Skeletal muscle satellite cell (primary cell): ENCODE data around the gene TK2.
"Not testable (repeated sequence)": the region's sequence is repeated elsewhere in the genome, so short reads cannot be mapped to it uniquely, and the experiment has no call there.

Source experiments
- H3K27me3 ChIP-seq: 2 replicates; pipeline ENCODE4 v1.7.0; 2013; ENCODE audit warnings: low read length; ENCODE audit not compliant: control insufficient read depth, insufficient read depth
- H3K36me3 ChIP-seq: 2 replicates; pipeline ENCODE4 v1.7.0; 2013; ENCODE audit warnings: mild to moderate bottlenecking, control low read depth, low read length; ENCODE audit not compliant: insufficient read depth
- H3K4me1 ChIP-seq: 2 replicates; pipeline ENCODE4 v1.7.0; 2013; ENCODE audit warnings: low read length; ENCODE audit not compliant: control insufficient read depth, insufficient read depth
- H3K4me2 ChIP-seq: 2 replicates; pipeline ENCODE4 v1.7.0; 2013; ENCODE audit warnings: mild to moderate bottlenecking, low read length
- H3K4me3 ChIP-seq: 2 replicates; pipeline ENCODE4 v1.7.0; 2013; ENCODE audit warnings: low read length
- H3K9ac ChIP-seq: 2 replicates; pipeline ENCODE4 v1.7.0; 2013; ENCODE audit warnings: mild to moderate bottlenecking, low read depth, low read length, moderate library complexity
- H3K9me3 ChIP-seq: replicated peaks from 2 replicates; pipeline ENCODE4 v1.7.0; 2013; ENCODE audit warnings: mild to moderate bottlenecking, control low read depth, low read length

TK2 gene

DNA sequence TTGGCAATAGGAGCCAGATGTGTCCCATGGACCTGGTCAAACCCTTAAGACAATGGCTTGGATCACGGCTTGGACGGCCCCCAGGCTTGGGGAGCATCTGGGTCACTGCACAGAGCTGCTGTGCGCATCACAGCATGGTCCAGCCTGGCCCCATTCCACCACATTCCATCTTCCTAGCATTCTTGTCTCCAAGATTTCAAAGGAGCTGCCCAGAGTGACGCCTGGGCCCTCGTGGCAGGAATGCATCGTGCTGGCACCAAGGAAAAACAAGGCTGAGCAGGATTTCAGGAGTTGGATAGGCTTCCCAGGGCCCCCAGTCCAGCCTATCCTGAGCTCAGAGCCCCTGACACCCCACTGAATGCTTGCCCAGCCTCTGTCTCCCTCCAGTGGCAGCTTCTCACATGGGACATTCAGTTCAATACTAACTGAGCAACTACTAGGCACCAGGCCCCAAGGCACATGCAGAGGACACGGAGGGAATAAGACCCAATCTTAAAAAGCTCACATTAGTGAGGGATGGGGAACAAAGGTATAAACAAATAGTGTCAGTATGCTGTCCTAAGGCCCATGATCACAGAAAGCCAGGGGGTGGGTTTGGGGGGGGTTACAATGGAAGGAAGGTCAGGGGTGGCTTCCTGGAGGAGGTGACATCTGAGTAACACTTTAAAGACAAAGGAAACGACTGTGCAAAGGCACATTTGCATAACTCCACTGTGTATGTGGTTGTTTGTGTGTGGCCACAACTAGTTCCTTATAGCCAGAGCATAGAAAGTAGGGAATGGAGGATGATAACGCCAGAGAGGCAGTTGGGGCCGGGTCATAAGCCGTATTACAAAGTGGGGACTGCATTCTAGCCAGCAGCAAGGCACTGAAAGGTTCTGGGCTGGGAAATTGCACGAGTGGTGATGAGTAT lies 34.1 kb downstream of the TK2 start:
- peak overlapping the region; percentile 45 for H3K9ac ChIP-seq
- peak overlapping the region; percentile 51 for H3K4me2 ChIP-seq
- H3K27me3 ChIP-seq: no peaks in the 10 kb centered on the region
- no peak overlapping the region for H3K4me3 ChIP-seq
- H3K4me1 ChIP-seq: peaks cover 56% of the 10 kb centered on the region
- no peaks in the 10 kb centered on the region for H3K9me3 ChIP-seq
- H3K36me3 ChIP-seq: no peaks in the 10 kb centered on the region

DNA sequence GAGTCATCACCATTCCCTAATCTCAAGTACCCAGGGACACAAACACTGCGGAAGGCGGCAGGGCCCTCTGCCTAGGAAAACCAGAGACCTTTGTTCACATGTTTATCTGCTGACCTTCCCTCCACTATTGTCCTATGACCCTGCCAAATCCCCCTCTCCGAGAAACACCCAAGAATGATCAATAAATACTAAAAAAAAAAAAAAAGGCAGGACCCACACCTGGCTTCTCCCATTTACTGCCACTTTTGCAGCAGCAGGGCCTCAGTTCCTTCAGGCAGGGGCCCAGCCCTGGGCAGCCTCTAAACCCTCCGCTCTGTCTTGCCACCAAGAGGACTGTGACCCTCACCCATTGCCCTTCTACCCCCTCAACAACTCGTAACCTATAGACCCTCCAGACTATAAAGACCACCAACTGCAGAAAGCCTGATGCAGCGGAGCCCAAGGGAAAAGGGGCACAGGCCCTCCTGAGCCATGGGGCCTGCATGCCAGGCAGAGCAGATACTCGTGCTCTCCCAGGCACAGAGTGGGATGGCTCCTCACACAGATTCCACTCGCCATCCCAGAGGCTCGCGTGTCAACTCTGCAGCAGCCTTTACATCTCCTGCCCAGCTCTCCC lies 34.8 kb downstream of the TK2 start:
- H3K9me3 ChIP-seq, H3K4me2 ChIP-seq, H3K4me3 ChIP-seq, H3K36me3 ChIP-seq, H3K9ac ChIP-seq, H3K27me3 ChIP-seq: not testable (repeated sequence)
- peaks cover 56% of the 10 kb centered on the region for H3K4me1 ChIP-seq

DNA sequence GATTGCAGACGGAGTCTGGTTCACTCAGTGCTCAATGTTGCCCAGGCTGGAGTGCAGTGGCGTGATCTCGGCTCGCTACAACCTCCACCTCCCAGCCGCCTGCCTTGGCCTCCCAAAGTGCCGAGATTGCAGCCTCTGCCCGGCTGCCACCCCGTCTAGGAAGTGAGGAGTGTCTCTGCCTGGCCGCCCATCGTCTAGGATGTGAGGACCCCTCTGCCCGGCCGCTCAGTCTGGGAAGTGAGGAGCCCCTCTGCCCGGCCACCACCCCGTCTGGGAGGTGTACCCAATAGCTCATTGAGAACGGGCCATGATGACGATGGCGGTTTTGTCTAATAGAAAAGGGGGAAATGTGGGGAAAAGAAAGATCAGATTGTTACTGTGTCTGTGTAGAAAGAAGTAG lies 35.5 kb downstream of the TK2 start:
- H3K4me2 ChIP-seq, H3K27me3 ChIP-seq, H3K9me3 ChIP-seq, H3K36me3 ChIP-seq, H3K4me3 ChIP-seq, H3K9ac ChIP-seq: not testable (repeated sequence)
- H3K4me1 ChIP-seq: peaks cover 56% of the 10 kb centered on the region

DNA sequence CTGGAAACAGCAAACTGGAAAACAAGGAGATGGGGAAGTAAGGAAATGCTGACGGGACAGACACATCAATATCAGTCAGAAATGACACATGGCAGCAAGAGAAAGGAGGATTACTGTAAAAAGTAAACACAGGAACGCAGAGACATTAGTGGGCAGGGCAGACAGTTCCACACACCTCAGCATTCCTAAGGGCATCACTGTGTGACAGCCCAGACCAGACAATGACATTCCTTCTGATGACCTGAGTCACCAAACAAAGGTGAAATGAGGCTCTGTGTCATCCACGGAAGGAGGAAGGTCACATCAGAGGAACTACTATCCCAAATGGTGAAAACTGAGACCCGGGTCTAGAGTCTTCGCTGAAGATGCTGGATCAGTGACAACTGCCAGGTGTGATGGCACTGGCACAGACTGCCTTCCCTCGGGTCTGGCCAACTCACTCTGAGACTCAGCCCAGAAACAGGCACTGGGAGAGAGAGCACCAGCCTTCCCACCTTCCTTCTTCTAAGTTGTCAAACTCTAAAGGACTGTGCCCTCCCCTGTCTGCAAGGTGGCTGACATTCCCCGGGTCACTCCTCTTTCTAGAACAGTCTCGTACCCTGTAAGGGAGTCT lies 36.7 kb downstream of the TK2 start:
- Histone ChIP-seq H3K4me1 (peaks cover 56% of the 10 kb centered on the region), H3K9me3 (no peaks in the 10 kb centered on the region), H3K9ac (no peak overlapping the region), H3K27me3 (no peaks in the 10 kb centered on the region), H3K36me3 (no peaks in the 10 kb centered on the region), H3K4me3 (no peak overlapping the region), H3K4me2 (no peak overlapping the region)

DNA sequence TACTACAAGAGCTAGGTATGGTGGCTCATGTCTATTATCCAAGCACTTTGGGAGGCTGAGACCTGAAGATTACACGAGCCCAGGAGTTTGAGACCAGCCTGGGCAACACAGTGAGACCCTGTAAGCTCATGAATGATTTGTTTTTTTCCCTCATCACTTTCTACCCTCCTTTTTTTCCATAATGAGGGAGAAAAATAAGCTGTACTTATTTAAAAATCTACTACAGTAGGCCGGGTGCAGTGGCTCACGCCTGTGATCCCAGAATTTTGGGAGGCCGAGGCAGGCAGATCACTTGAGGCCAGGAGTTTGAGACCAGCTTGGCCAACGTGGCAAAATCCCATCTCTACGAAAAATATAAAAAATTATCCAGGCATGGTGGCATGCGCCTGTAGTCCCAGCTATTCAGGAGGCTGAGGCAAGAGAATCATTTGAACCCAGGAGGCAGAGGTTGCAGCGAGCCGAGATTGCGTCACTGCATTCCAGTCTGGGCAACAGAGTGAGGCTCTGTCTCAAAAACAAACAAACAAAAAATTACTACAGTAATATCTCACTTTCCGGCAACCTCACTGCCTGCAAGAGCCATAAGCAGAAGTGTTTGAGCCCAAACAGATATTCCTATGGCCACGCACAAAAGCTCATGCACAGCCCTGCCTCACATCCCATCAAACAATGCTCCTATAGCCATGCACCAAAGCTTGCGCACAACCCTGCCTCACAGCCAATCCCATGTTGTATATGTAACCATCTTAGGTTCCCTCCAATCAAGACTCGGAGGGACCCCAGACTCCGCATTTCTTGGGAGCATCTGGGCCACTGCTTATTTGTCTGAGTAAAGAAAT lies 37.4 kb downstream of the TK2 start:
- no peaks in the 10 kb centered on the region for H3K27me3 ChIP-seq
- H3K36me3 ChIP-seq: no peaks in the 10 kb centered on the region
- peak overlapping the region; percentile 66 for H3K4me2 ChIP-seq
- H3K9ac ChIP-seq: peak overlapping the region; percentile 0
- no peak overlapping the region for H3K4me3 ChIP-seq
- no peaks in the 10 kb centered on the region for H3K9me3 ChIP-seq
- H3K4me1 ChIP-seq: peaks cover 51% of the 10 kb centered on the region

DNA sequence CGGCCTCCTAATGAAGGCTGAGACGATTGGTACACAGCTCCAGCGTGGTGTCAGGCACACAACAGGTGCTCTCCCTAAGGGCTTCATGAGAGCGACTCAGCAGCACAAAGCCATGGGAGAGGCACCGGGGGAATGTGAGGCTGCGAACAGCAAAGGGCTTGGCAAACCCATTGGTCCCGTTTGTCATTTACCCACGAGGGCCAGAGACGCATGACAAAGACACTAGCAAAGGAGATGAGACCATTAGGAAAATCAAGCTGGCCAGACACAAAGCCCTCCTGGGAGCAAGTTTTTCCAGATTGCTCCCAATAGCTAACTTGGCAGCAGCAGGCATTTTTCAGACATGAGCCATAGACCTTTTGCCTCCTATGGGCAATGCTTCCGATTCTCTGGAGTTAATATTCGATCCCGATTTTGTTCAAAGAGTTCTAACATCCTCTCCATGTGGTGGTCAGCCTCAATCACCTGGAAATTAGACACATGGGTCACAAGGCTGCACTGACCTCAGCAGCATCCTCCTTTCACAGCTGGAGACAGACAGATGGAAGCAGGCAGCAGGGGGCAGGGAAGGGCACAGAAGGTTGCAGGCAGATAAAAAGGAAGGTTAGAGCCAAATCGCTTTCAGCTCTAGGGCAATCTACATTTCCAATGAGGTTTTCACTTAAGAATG lies 38.2 kb downstream of the TK2 start:
- Histone ChIP-seq H3K9me3 (no peaks in the 10 kb centered on the region), H3K27me3 (no peaks in the 10 kb centered on the region), H3K4me1 (peaks cover 45% of the 10 kb centered on the region), H3K36me3 (no peaks in the 10 kb centered on the region), H3K4me2 (peak overlapping the region; percentile 66), H3K9ac (peak overlapping the region; percentile 0), H3K4me3 (peak overlapping the region; percentile 26)

DNA sequence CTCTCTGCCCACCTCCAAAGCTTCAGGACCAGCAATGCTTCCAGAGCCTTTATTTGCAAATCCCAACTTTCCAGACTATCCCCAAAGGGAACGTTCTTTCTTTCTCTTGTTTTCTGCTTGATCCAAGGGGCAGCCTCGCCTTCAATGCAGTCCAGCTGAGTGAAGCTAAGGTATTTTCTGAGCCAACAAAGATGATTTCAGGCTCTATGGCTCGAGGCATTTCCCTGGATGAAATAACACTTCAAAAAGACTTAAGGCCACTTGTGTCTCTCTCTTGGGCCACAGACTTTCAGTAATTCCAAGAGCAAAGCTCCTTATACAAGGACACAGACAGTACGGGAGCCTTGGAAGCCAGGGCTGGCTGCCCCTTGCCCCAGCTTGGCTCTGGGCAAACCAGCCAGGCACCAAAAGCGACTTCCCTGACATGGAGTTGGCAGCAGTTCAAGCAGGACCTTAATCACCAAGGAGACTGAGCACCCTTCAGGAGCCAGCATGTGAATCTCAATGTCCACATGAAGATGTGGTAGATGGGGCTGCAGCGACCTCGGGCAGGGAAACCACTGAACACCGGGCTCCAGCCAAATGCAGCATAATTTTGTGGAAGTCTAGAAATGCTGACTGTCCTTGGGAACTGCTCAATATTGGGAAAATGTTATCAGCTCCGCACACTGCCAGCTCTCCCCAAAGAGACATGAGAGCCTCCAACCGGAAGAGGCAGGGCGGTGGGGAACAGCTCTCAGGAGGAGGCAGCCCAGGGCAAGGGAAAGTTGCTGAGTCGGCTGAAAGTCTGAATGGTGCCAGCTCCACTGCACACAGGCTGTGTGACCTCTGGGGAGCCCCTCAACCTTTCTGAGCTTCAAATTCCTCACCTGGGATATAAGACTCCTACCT lies 39.0 kb downstream of the TK2 start:
- Histone ChIP-seq H3K9ac (no peak overlapping the region), H3K9me3 (no peaks in the 10 kb centered on the region), H3K36me3 (no peaks in the 10 kb centered on the region), H3K4me2 (peak overlapping the region; percentile 66), H3K27me3 (no peaks in the 10 kb centered on the region), H3K4me1 (peaks cover 38% of the 10 kb centered on the region), H3K4me3 (no peak overlapping the region)

DNA sequence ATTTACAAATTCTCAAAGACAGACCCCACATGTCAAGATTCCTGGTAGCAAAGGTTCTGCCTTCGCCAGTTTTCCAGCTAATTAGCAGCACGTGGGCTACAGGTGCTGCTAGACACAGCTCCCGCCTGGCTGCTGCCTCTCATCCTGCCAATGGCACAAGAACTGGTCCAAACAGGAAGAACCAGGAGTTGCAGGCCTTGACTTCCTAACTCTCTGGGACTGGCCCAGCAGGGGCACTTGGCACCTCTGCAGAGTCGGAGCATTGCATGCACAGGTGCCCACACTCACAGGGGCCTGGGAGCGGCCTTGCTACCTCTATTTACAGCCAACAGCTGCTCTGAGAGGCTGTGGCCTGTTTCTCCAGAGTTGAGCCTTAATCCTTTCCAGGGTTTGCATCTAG lies 39.6 kb downstream of the TK2 start:
- Histone ChIP-seq H3K4me1 (peaks cover 32% of the 10 kb centered on the region), H3K27me3 (no peaks in the 10 kb centered on the region), H3K4me2 (no peak overlapping the region)

DNA sequence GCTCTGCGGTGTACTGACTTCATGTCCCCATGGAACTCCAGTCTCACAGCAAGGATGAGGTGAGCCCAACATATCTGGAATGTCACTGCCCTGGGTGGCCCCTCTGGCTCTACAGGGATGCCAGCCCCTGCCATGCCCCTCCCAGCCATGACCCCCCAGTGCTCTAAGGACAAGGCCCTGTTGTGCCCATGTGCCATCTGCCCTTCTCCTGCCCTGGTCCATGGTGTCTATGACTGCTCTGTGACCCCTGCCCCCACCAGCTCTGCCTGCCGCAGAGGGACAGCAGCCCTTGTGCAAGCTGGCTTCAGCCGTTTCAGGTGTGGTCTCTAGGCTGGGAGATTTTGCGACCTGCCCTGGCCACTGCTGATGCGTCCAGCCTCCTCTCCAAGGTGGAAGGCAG lies 40.3 kb downstream of the TK2 start:
- no peaks in the 10 kb centered on the region for H3K27me3 ChIP-seq
- peaks cover 30% of the 10 kb centered on the region for H3K4me1 ChIP-seq
- H3K9me3 ChIP-seq: no peaks in the 10 kb centered on the region
- no peak overlapping the region for H3K9ac ChIP-seq
- H3K4me3 ChIP-seq: no peak overlapping the region
- H3K4me2 ChIP-seq: no peak overlapping the region
- no peaks in the 10 kb centered on the region for H3K36me3 ChIP-seq

More for the DNA sequence above, 39.6 kb downstream of the TK2 start:
- Histone ChIP-seq H3K9me3 (no peaks in the 10 kb centered on the region), H3K36me3 (no peaks in the 10 kb centered on the region), H3K9ac (no peak overlapping the region), H3K4me3 (no peak overlapping the region)

DNA sequence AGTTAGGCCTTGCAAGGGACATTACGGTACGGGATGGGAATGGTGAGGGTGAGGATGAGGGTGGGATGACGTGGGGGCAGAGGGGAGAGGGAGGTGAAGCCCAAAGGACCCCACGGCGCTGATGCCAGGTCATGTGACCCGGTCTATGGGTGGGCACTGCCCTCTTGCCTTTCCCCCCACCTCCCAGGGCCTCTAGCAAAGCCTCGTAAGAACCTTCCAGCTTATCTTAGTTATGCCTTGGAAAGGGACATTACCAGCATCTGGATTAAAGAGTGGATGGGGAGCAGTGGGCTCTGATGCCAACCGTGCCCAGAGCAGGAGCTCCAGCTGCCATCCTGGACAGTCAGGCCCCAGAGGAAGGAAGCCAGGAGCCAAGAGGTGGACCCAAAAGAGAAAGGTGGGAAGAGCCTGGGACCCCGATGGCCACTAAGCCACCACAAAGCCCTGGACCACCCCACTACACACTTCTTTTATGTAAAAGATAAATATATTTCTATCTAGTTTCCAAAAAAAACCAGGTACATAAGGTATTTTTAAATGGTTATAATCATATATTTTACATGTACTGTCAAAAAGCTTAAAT lies 40.9 kb downstream of the TK2 start:
- H3K36me3 ChIP-seq: no peaks in the 10 kb centered on the region
- H3K4me1 ChIP-seq: peaks cover 30% of the 10 kb centered on the region
- H3K27me3 ChIP-seq: no peaks in the 10 kb centered on the region
- H3K9ac ChIP-seq: no peak overlapping the region
- no peak overlapping the region for H3K4me3 ChIP-seq
- no peak overlapping the region for H3K4me2 ChIP-seq
- H3K9me3 ChIP-seq: no peaks in the 10 kb centered on the region
